SU-DHL-6 (cell line): Measurements from ENCODE around the gene HELQ.

Experiments used
- H2AFZ ChIP-seq: fragments of 200-600 bp; sonication (generic); 2 replicates; pipeline ENCODE4 v1.6.1; 2014; ENCODE audit warnings: low read depth, mild to moderate bottlenecking, moderate library complexity, mixed read lengths, antibody characterized with exemption, low read length; ENCODE audit not compliant: severe bottlenecking
- H3F3A ChIP-seq: fragments of 200-600 bp; shearing (Covaris generic); 2 replicates; pipeline ENCODE4 v1.6.0; 2016; ENCODE audit warnings: antibody characterized with exemption, mild to moderate bottlenecking; ENCODE audit not compliant: insufficient read depth
- H3K27ac ChIP-seq: fragments of 200-600 bp; sonication (generic); 2 replicates; pipeline ENCODE4 v1.5.1; 2016; ENCODE audit warnings: low read depth, mild to moderate bottlenecking, low read length, moderate library complexity, mixed read lengths
- H3K27me3 ChIP-seq: fragments of 200-600 bp; sonication (generic), shearing (Covaris generic); 2 replicates; pipeline ENCODE4 v1.6.0; 2014; ENCODE audit warnings: mild to moderate bottlenecking, low read length
- H3K36me3 ChIP-seq: fragments of 200-600 bp; sonication (generic); 2 replicates; pipeline ENCODE4 v1.6.1; 2014; ENCODE audit warnings: mild to moderate bottlenecking, low read length, mixed read lengths
- H3K4me2 ChIP-seq: fragments of 300-600, 200-600 bp; shearing (Covaris generic), sonication (generic); 2 replicates; pipeline ENCODE4 v1.6.0; 2014; ENCODE audit warnings: low read length, low read depth, mild to moderate bottlenecking; ENCODE audit not compliant: poor library complexity, severe bottlenecking
- H3K4me3 ChIP-seq: fragments of 200-600 bp; sonication (generic); 2 replicates; pipeline ENCODE4 v1.5.1; 2014; ENCODE audit warnings: antibody characterized with exemption, low read length, mild to moderate bottlenecking, mixed read lengths; ENCODE audit not compliant: insufficient read depth, poor library complexity, severe bottlenecking
- H3K79me2 ChIP-seq: fragments of 200-600 bp; sonication (generic); 2 replicates; pipeline ENCODE4 v1.6.1; 2014; ENCODE audit warnings: mild to moderate bottlenecking, low read length, moderate library complexity; ENCODE audit not compliant: insufficient read depth
- H3K9ac ChIP-seq: fragments of 200-600 bp; sonication (generic); 2 replicates; pipeline ENCODE4 v1.7.0; 2014; ENCODE audit warnings: mild to moderate bottlenecking, low read length
- H3K9me2 ChIP-seq: fragments of 200-600 bp; sonication (generic); replicated peaks from 2 replicates; pipeline ENCODE4 v1.6.1; 2014; ENCODE audit warnings: low read length; ENCODE audit not compliant: insufficient read depth
- H3K9me3 ChIP-seq: fragments of 200-600 bp; sonication (generic); 2 replicates; pipeline ENCODE4 v1.6.1; 2014; ENCODE audit warnings: low read length, mixed read lengths; ENCODE audit not compliant: insufficient read depth
- H4K20me1 ChIP-seq: fragments of 200-600 bp; sonication (generic); 2 replicates; pipeline ENCODE4 v1.6.1; 2014; ENCODE audit warnings: low read depth, mild to moderate bottlenecking, antibody characterized with exemption, low read length, moderate library complexity, mixed read lengths
- EZH2phosphoT487 ChIP-seq: fragments of 200-600 bp; sonication (generic), shearing (Covaris generic); conservative IDR thresholded peaks from 2 replicates; pipeline ENCODE4 v1.6.1; 2018; ENCODE audit warnings: mild to moderate bottlenecking, antibody characterized with exemption, low read length, moderate library complexity, mixed read lengths
- TF ChIP-seq, protein P1 (sequence below): fragments of 200-600 bp; sonication (generic); IDR thresholded peaks from one replicate; pipeline ENCODE4 v1.5.1; 2017; ENCODE audit warnings: antibody characterized with exemption, mild to moderate bottlenecking, low read length, moderate library complexity; ENCODE audit not compliant: insufficient read depth, poor library complexity, severe bottlenecking

Gene HELQ

DNA sequence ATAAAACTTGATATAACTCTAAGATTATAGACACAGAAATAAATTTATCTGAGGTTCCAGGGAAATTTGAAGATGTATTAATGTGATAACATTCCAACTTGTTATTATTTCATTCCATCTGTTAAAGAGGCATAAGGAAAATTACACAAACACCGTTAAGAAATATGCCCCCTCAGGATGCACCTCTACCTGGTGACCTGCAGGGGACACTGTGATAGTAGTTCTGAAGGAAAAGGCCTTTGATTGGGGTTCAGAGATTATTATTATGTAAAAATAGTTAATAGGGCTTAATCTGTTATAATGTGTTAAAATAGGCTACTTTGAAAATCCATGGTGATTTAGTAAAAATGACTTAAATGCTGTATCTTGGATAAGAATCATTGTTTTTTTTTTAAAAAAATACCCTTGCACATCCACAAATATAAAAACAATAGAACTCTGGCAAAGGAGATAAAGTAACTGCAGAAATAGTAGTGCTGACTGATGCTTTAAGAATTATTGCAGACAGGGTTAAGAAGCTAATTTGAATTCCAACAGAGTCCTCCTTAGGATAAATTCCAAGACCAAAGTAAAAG, 35.3 kb upstream of the HELQ start:
- H3K9me2 ChIP-seq, result no peaks in the 10 kb centered on the region

DNA sequence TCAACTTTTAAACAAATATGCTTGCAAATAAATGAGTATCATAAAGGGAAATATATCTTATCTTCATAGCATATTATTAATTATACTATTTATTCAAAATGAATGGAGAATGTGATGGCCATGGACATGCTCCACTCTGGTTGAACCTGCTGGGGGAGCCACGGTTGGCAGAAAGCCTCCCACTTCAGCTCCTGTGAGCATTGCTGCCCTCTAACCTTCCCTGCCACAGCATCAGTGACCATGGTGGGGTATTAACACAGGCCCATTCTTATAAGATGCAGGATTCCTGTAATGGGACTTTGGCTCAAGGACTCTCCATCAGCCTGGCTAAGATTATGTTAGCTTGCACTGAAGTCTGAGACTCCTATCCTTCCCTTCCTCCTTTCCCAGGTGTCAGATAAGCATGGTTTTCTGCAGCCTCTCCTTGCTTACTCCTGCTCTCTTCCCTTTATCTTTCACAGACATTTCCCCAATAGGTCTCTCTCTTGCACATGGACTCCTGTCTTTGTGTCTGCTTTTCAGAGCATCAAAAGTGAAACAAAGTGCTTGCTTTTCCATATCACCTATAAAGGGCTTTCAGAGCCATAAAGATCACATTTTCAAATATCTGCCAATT, 34.2 kb upstream of the HELQ start:
- Histone ChIP-seq H3K9ac (no peak overlapping the region), H2AFZ (no peak overlapping the region), H3K27ac (no peak overlapping the region), H3K9me3 (no peaks in the 10 kb centered on the region), H3K27me3 (no peaks in the 10 kb centered on the region), H3K36me3 (no peaks in the 10 kb centered on the region), H3K4me3 (no peak overlapping the region), H3F3A (no peaks in the 10 kb centered on the region), H3K4me2 (no peak overlapping the region), H3K9me2 (no peaks in the 10 kb centered on the region), H3K79me2 (no peaks in the 10 kb centered on the region), H4K20me1 (no peaks in the 10 kb centered on the region)
- TF ChIP-seq, protein P1, sequence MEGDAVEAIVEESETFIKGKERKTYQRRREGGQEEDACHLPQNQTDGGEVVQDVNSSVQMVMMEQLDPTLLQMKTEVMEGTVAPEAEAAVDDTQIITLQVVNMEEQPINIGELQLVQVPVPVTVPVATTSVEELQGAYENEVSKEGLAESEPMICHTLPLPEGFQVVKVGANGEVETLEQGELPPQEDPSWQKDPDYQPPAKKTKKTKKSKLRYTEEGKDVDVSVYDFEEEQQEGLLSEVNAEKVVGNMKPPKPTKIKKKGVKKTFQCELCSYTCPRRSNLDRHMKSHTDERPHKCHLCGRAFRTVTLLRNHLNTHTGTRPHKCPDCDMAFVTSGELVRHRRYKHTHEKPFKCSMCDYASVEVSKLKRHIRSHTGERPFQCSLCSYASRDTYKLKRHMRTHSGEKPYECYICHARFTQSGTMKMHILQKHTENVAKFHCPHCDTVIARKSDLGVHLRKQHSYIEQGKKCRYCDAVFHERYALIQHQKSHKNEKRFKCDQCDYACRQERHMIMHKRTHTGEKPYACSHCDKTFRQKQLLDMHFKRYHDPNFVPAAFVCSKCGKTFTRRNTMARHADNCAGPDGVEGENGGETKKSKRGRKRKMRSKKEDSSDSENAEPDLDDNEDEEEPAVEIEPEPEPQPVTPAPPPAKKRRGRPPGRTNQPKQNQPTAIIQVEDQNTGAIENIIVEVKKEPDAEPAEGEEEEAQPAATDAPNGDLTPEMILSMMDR, result no peak
- TF ChIP-seq EZH2phosphoT487, result no peak

More for the DNA sequence above, 35.3 kb upstream of the HELQ start:
- H4K20me1 ChIP-seq, result no peaks in the 10 kb centered on the region
- H3K27me3 ChIP-seq, result no peaks in the 10 kb centered on the region
- TF ChIP-seq, protein P1, result peak; percentile 40
- TF ChIP-seq EZH2phosphoT487, result no peak
- no peak overlapping the region for H3K9ac ChIP-seq
- H3K36me3 ChIP-seq, result no peaks in the 10 kb centered on the region
- no peaks in the 10 kb centered on the region for H3K9me3 ChIP-seq
- no peak overlapping the region for H3K4me3 ChIP-seq
- H3K4me2 ChIP-seq, result no peak overlapping the region
- no peaks in the 10 kb centered on the region for H3K79me2 ChIP-seq
- H2AFZ ChIP-seq, result no peak overlapping the region
- no peaks in the 10 kb centered on the region for H3F3A ChIP-seq
- H3K27ac ChIP-seq, result no peak overlapping the region

- no peaks in the 10 kb centered on the region for H3K36me3 ChIP-seq
- no peaks in the 10 kb centered on the region; the same call in 1 of the 2 replicates for H3F3A ChIP-seq
- no peaks in the 10 kb centered on the region for H4K20me1 ChIP-seq
- H3K27me3 ChIP-seq, result no peaks in the 10 kb centered on the region
- H3K79me2 ChIP-seq, result peaks cover 8% of the 10 kb centered on the region; the same call in 1 of the 2 replicates
- no peak overlapping the region for H3K9ac ChIP-seq
- H3K4me3 ChIP-seq, result no peak overlapping the region
- H3K9me3 ChIP-seq, result no peaks in the 10 kb centered on the region
- H2AFZ ChIP-seq, result no peak overlapping the region
- no peak overlapping the region for H3K27ac ChIP-seq
- no peak overlapping the region for H3K4me2 ChIP-seq
- TF ChIP-seq EZH2phosphoT487, result no peak
- TF ChIP-seq, protein P1, result no peak
- no peaks in the 10 kb centered on the region for H3K9me2 ChIP-seq
Observed at GRCh38 chr4:83486457-83487129, 31.0 kb upstream of the HELQ start.
